G401 (cell line): ENCODE measurements around the gene LILRB2. TPM values are rescaled to one million over a fixed set of nuclear protein-coding genes. Genes with fewer than 3 reads are reported as not detected.
"Not testable (repeated sequence)": the region's sequence is repeated elsewhere in the genome, so short reads cannot be mapped to it uniquely, and the experiment has no call there.

Experiments used
- DNase-seq: peaks from one replicate; pipeline ENCODE4 v3.0.0-alpha.2; 2015; ENCODE audit warnings: low spot score
- in situ Hi-C: cut with HindIII; loops from 2 replicates; pipeline ENCODE4 v1.10.0; 2016; ENCODE audit warnings: low sequenced_read_pairs, mixed read lengths
- total RNA-seq: library from RNA; depleted of rRNA; stranded (reverse); fragments of >200 nt; shearing (Covaris generic); gene quantifications from 2 replicates; pipeline ENCODE4 v1.2.3, GENCODE V29; 2014

Gene LILRB2
- total RNA-seq, 1 experiment from 2014 or later, result not detected

GRCh38 chr19:54278571-54279195 is 2.2 kb downstream of the LILRB2 start:
- in situ Hi-C loops, DNase-seq: not testable (repeated sequence)

GRCh38 chr19:54278056-54278455 is 2.9 kb downstream of the LILRB2 start:
- DNase-seq, in situ Hi-C loops: not testable (repeated sequence)

- in situ Hi-C loops, result not testable (repeated sequence)
These were observed 3.7 kb downstream of the LILRB2 start for GRCh38 chr19:54277111-54277615.

GRCh38 chr19:54275951-54276350 is 5.0 kb downstream of the LILRB2 start:
- in situ Hi-C loops, result no loop called here
- no peak for DNase-seq

More at GRCh38 chr19:54277111-54277615, 3.7 kb downstream of the LILRB2 start:
- DNase-seq, result not testable (repeated sequence)

- in situ Hi-C loops, DNase-seq: not testable (repeated sequence)
These were observed 6.4 kb downstream of the LILRB2 start for GRCh38 chr19:54274516-54274915.

- in situ Hi-C loops, result no loop called here
- DNase-seq, result no peak
These were observed 7.1 kb downstream of the LILRB2 start for GRCh38 chr19:54273821-54274220.

GRCh38 chr19:54272181-54272580 is 8.7 kb downstream of the LILRB2 start:
- in situ Hi-C loops, DNase-seq: not testable (repeated sequence)

- in situ Hi-C loops, DNase-seq: not testable (repeated sequence)
These were observed 9.3 kb downstream of the LILRB2 start for GRCh38 chr19:54271587-54271986.

- in situ Hi-C loops, result no loop called here
- DNase-seq, result no peak
These were observed 9.8 kb downstream of the LILRB2 start for GRCh38 chr19:54271106-54271505.

GRCh38 chr19:54268936-54269335 is 12.0 kb downstream of the LILRB2 start:
- in situ Hi-C loops, result no loop called here
- DNase-seq, result no peak

- in situ Hi-C loops, result no loop called here
- peak; percentile 45 for DNase-seq
These were observed 14.8 kb downstream of the LILRB2 start for GRCh38 chr19:54266133-54266532.

- DNase-seq, result no peak
- in situ Hi-C loops, result no loop called here
These were observed 18.4 kb downstream of the LILRB2 start for GRCh38 chr19:54262470-54262869.

GRCh38 chr19:54262066-54262465 is 18.8 kb downstream of the LILRB2 start:
- in situ Hi-C loops, result no loop called here
- no peak for DNase-seq

GRCh38 chr19:54257116-54257480 is 23.8 kb downstream of the LILRB2 start, which contains the start of gene LILRB5:
LILRB5 (minus strand) TSS chr19:54257273; CDS start chr19:54257193, 80 bp downstream.
- DNase-seq, result no peak
- in situ Hi-C loops, result no loop called here

GRCh38 chr19:54256250-54257115 is 24.4 kb downstream of the LILRB2 start:
- DNase-seq, result no peak
- in situ Hi-C loops, result no loop called here

GRCh38 chr19:54255105-54255775 is 25.7 kb downstream of the LILRB2 start:
- in situ Hi-C loops, result no loop called here

GRCh38 chr19:54254195-54254906 is 26.6 kb downstream of the LILRB2 start:
- in situ Hi-C loops, result no loop called here
- no peak for DNase-seq

More at GRCh38 chr19:54255105-54255775, 25.7 kb downstream of the LILRB2 start:
- DNase-seq, result no peak

- DNase-seq, result no peak
- in situ Hi-C loops, result no loop called here
These were observed 27.3 kb downstream of the LILRB2 start for GRCh38 chr19:54253331-54254194.
